Measurements from ENCODE around the gene RADIL. TPM values are rescaled to one million over a fixed set of nuclear protein-coding genes. Genes with fewer than 3 reads are reported as not detected.

RADIL gene
- polyA plus RNA-seq, 3 donors = not detected

GRCh38 chr7:4790516-4790991, 93.0 kb downstream of the RADIL start:
- Histone ChIP-seq H3K27ac (ENCODE audit: low read depth in 1 of 2, low read length in 2 of 2) (no peak overlapping the region), H3K79me2 (ENCODE audit: insufficient read depth, low read length) (no peaks in the 10 kb centered on the region), H3K27me3 (ENCODE audit: control insufficient read depth in 2 of 2, insufficient read depth in 2 of 2, low read length in 2 of 2) (no peaks in the 10 kb centered on the region), H3K4me3 (replicated peaks in 1 of 3; ENCODE audit: low read depth in 2 of 3, low read length in 3 of 3) (no peak overlapping the region), H3K9me3 (replicated peaks in 1 of 2; ENCODE audit: control insufficient read depth in 1 of 2, insufficient read depth in 1 of 2, low read length in 2 of 2) (no peaks in the 10 kb centered on the region), H3K4me2 (replicated peaks; ENCODE audit: extremely low read depth, low read length, poor library complexity, severe bottlenecking) (no peak overlapping the region), H3K4me1 (ENCODE audit: control insufficient read depth in 1 of 2, insufficient read depth in 2 of 2, low read length in 2 of 2) (peaks cover 12 to 17% of the 10 kb centered on the region in 2 donors), H2AFZ (ENCODE audit: insufficient read depth, low read depth, low read length, poor library complexity, severe bottlenecking) (no peak overlapping the region), H4K20me1 (ENCODE audit: insufficient read depth, low read length) (peaks cover 40% of the 10 kb centered on the region), H3K36me3 (replicated peaks in 1 of 2; ENCODE audit: control insufficient read depth in 1 of 2, insufficient read depth in 2 of 2, low read length in 2 of 2) (peaks cover 62 to 63% of the 10 kb centered on the region in 2 donors), H3K9ac (ENCODE audit: insufficient read depth, low read length, poor library complexity, severe bottlenecking) (no peak overlapping the region)
- Mint-ChIP-seq H3K4me3 (no peak overlapping the region), H3K36me3 (peaks cover 45 to 59% of the 10 kb centered on the region in 2 donors), H3K27ac (peak overlapping the region in 2 of 7 donors; percentile 50 to 56), H3K27me3 (ENCODE audit: low read depth in 3 of 3) (peaks cover 0 to 4% (median 0%) of the 10 kb centered on the region in 3 donors), H3K4me1 (peaks cover 8% of the 10 kb centered on the region), H3K9me3 (peaks cover 0 to 8% (median 2%) of the 10 kb centered on the region in 7 donors)
- TF ChIP-seq CTCF (IDR thresholded peaks at IDR 0.05) = no peak
- intact Hi-C loops (cut with micrococcal nuclease) = no loop called here
- WGBS (ENCODE audit: insufficient coverage) = 96% methylated on average over 24 of the region's 24 CpGs
- no peak for DNase-seq

- WGBS (ENCODE audit: insufficient coverage) = 98% methylated on average over 8 of the region's 9 CpGs
- Histone ChIP-seq H4K20me1 (ENCODE audit: insufficient read depth, low read length) (peaks cover 43% of the 10 kb centered on the region), H3K27me3 (ENCODE audit: control insufficient read depth in 2 of 2, insufficient read depth in 2 of 2, low read length in 2 of 2) (no peaks in the 10 kb centered on the region), H3K9me3 (replicated peaks in 1 of 2; ENCODE audit: control insufficient read depth in 1 of 2, insufficient read depth in 1 of 2, low read length in 2 of 2) (no peaks in the 10 kb centered on the region), H3K79me2 (ENCODE audit: insufficient read depth, low read length) (no peaks in the 10 kb centered on the region), H3K4me1 (ENCODE audit: control insufficient read depth in 1 of 2, insufficient read depth in 2 of 2, low read length in 2 of 2) (peaks cover 12 to 17% of the 10 kb centered on the region in 2 donors), H3K4me2 (replicated peaks; ENCODE audit: extremely low read depth, low read length, poor library complexity, severe bottlenecking) (no peak overlapping the region), H2AFZ (ENCODE audit: insufficient read depth, low read depth, low read length, poor library complexity, severe bottlenecking) (no peak overlapping the region), H3K4me3 (replicated peaks in 1 of 3; ENCODE audit: low read depth in 2 of 3, low read length in 3 of 3) (no peak overlapping the region), H3K27ac (ENCODE audit: low read depth in 1 of 2, low read length in 2 of 2) (no peak overlapping the region), H3K36me3 (replicated peaks in 1 of 2; ENCODE audit: control insufficient read depth in 1 of 2, insufficient read depth in 2 of 2, low read length in 2 of 2) (peaks cover 67 to 68% of the 10 kb centered on the region in 2 donors), H3K9ac (ENCODE audit: insufficient read depth, low read length, poor library complexity, severe bottlenecking) (no peak overlapping the region)
- peak overlapping the region in 4 of 7 donors; percentile 9 to 89 (median 52) for H3K27ac Mint-ChIP-seq
- peaks cover 45 to 64% of the 10 kb centered on the region in 2 donors for H3K36me3 Mint-ChIP-seq
- no peak for DNase-seq
- intact Hi-C loops (cut with micrococcal nuclease) = no loop called here
- H3K9me3 Mint-ChIP-seq = peaks cover 0 to 8% (median 2%) of the 10 kb centered on the region in 7 donors
- H3K4me3 Mint-ChIP-seq = no peak overlapping the region
- H3K27me3 Mint-ChIP-seq (ENCODE audit: low read depth in 3 of 3) = peaks cover 0 to 5% (median 0%) of the 10 kb centered on the region in 3 donors
- peaks cover 8% of the 10 kb centered on the region for H3K4me1 Mint-ChIP-seq
- no peak for TF ChIP-seq CTCF (IDR thresholded peaks at IDR 0.05)
Observed at GRCh38 chr7:4790078-4790465, 93.4 kb downstream of the RADIL start.
